MM.1S (cell line): ENCODE results near the gene SFXN1.
A peak's percentile ranks its signal among the peaks of the same experiment; 100 is the strongest.

Experiments
- DNase-seq: peaks from one replicate; pipeline ENCODE4 v3.0.0-alpha.2; 2015
- H2AFZ ChIP-seq: fragments of 300-600 bp; sonication (generic); 2 replicates; pipeline ENCODE4 v1.6.0; 2016; ENCODE audit warnings: antibody characterized with exemption, low read length
- H3F3A ChIP-seq: fragments of 300-600 bp; sonication (generic); 2 replicates; pipeline ENCODE4 v1.6.1; 2016; ENCODE audit warnings: mild to moderate bottlenecking, antibody characterized with exemption, low read length, moderate library complexity, mixed read lengths; ENCODE audit not compliant: insufficient read depth
- H3K27ac ChIP-seq: fragments of 300-600 bp; sonication (generic); 2 replicates; pipeline ENCODE4 v1.5.1; 2016; ENCODE audit warnings: mild to moderate bottlenecking, low read length
- H3K27me3 ChIP-seq: fragments of 300-600 bp; sonication (generic); replicated peaks from 2 replicates; pipeline ENCODE4 v1.6.0; 2016; ENCODE audit warnings: low read length; ENCODE audit not compliant: insufficient read depth
- H3K36me3 ChIP-seq: fragments of 300-600 bp; sonication (generic); replicated peaks from 2 replicates; pipeline ENCODE4 v1.6.1; 2016; ENCODE audit warnings: mild to moderate bottlenecking, low read length, mixed read lengths; ENCODE audit not compliant: insufficient read depth
- H3K4me1 ChIP-seq: fragments of 300-600 bp; sonication (generic); 2 replicates; pipeline ENCODE4 v1.6.1; 2016; ENCODE audit warnings: low read length, mixed read lengths
- H3K4me2 ChIP-seq: fragments of 300-600 bp; sonication (generic); 2 replicates; pipeline ENCODE4 v1.6.0; 2016; ENCODE audit warnings: low read depth, low read length
- H3K4me3 ChIP-seq: fragments of 300-600 bp; sonication (generic); 2 replicates; pipeline ENCODE4 v1.5.1; 2016; ENCODE audit warnings: low read length, mixed read lengths
- H3K79me2 ChIP-seq: fragments of 300-600 bp; sonication (generic); 2 replicates; pipeline ENCODE4 v1.6.1; 2016; ENCODE audit warnings: mixed run types, low read length, mixed read lengths
- H3K9ac ChIP-seq: fragments of 300-600 bp; sonication (generic); 2 replicates; pipeline ENCODE4 v1.6.1; 2016; ENCODE audit warnings: low read length, mixed read lengths
- H3K9me2 ChIP-seq: fragments of 300-600 bp; sonication (generic); replicated peaks from 2 replicates; pipeline ENCODE4 v1.6.1; 2016; ENCODE audit warnings: mild to moderate bottlenecking, low read length, mixed read lengths; ENCODE audit not compliant: insufficient read depth
- H3K9me3 ChIP-seq: fragments of 300-600 bp; sonication (generic); replicated peaks from 2 replicates; pipeline ENCODE4 v1.6.1; 2016; ENCODE audit warnings: mild to moderate bottlenecking, low read length, mixed read lengths; ENCODE audit not compliant: insufficient read depth
- H4K20me1 ChIP-seq: fragments of 300-600 bp; sonication (generic); 2 replicates; pipeline ENCODE4 v1.6.1; 2016; ENCODE audit warnings: mild to moderate bottlenecking, low read length, moderate library complexity, mixed read lengths; ENCODE audit not compliant: insufficient read depth
- EZH2 ChIP-seq: fragments of 300-600 bp; sonication (generic); optimal IDR thresholded peaks from 2 replicates; pipeline ENCODE3; 2017; ENCODE audit warnings: low read depth, mild to moderate bottlenecking, antibody characterized with exemption, low read length, mixed read lengths
- EZH2phosphoT487 ChIP-seq: fragments of 300-600 bp; sonication (generic); IDR thresholded peaks from 2 replicates; pipeline ENCODE4 v1.6.1; 2018; ENCODE audit warnings: antibody characterized with exemption, low read length
- TF ChIP-seq, protein P1 (sequence below): fragments of 300-600 bp; sonication (generic); IDR thresholded peaks from 2 replicates; pipeline ENCODE4 v1.5.1; 2016; ENCODE audit warnings: antibody characterized with exemption, low read length, mixed read lengths

The SFXN1 gene

DNA sequence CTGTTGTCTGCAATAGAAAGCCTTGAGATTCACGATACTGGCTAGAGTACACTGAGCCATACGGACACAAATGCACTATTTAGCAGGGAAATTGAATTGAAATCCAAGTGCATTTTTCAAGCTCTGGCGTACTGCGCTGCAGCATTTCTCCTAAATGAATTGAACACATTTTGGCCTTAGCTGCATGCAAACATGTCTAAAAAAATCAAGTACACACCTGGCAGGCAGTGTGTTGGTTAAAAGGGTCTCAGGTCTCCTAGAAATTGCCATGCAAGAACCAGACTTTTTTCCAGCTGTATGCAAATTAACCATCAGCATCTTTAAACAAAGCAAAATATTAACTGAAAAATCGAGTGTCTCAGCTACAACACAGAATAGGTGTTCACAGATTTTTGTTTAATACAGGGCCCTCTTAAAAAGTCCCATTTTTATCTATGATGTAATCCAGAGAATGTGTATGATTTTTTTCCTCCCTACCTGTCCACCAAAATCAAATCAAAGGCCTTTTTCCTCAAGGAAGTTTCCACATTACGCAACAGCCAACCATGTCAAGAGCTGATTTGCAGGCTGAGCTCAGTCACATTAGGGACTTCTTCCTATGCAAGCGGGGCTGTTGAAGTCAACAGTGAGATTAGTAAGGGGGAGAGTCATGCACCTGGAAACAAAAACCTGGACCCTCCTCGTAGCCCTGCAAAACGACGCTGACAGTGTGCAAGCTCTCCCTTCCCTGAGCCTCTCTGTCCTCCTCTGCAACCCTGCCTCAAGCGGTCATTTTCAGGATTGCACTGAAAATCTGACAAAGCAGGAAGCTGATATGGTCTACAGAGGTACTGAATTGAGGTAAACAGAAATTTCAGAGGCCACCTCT is 14.1 kb upstream of the SFXN1 start:
- Histone ChIP-seq H3K4me3 (no peak overlapping the region), H3K27me3 (no peaks in the 10 kb centered on the region), H3K4me1 (peaks cover 21% of the 10 kb centered on the region), H3K9me2 (no peaks in the 10 kb centered on the region), H2AFZ (peak overlapping the region; percentile 28), H3K4me2 (peak overlapping the region; percentile 16; the same call in 1 of the 2 replicates), H3F3A (peaks cover 15% of the 10 kb centered on the region), H3K79me2 (no peaks in the 10 kb centered on the region), H3K27ac (peak overlapping the region; percentile 33; the same call in 1 of the 2 replicates), H3K9ac (no peak overlapping the region), H3K36me3 (no peaks in the 10 kb centered on the region), H3K9me3 (no peaks in the 10 kb centered on the region), H4K20me1 (no peaks in the 10 kb centered on the region)
- TF ChIP-seq EZH2 = no peak
- TF ChIP-seq, protein P1, sequence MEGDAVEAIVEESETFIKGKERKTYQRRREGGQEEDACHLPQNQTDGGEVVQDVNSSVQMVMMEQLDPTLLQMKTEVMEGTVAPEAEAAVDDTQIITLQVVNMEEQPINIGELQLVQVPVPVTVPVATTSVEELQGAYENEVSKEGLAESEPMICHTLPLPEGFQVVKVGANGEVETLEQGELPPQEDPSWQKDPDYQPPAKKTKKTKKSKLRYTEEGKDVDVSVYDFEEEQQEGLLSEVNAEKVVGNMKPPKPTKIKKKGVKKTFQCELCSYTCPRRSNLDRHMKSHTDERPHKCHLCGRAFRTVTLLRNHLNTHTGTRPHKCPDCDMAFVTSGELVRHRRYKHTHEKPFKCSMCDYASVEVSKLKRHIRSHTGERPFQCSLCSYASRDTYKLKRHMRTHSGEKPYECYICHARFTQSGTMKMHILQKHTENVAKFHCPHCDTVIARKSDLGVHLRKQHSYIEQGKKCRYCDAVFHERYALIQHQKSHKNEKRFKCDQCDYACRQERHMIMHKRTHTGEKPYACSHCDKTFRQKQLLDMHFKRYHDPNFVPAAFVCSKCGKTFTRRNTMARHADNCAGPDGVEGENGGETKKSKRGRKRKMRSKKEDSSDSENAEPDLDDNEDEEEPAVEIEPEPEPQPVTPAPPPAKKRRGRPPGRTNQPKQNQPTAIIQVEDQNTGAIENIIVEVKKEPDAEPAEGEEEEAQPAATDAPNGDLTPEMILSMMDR = peak; percentile 76
- peak; percentile 76 for DNase-seq

DNA sequence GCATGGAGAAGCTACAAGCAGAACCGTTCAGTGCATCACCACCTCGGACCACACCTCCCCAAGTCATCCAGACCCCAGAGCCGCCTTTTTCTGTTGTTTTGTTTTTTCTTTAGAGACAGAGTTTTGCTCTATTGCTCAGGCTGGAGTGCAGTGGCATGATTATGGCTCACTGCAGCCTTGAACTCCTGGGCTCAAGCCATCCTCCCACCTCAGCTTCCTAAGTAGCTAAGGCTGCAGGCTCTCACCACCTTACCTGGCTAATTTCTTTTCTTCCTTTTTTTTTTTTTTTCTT is 13.5 kb upstream of the SFXN1 start:
- Histone ChIP-seq H3K27ac (no peak overlapping the region), H3K36me3 (no peaks in the 10 kb centered on the region), H2AFZ (peak overlapping the region; percentile 28)

DNA sequence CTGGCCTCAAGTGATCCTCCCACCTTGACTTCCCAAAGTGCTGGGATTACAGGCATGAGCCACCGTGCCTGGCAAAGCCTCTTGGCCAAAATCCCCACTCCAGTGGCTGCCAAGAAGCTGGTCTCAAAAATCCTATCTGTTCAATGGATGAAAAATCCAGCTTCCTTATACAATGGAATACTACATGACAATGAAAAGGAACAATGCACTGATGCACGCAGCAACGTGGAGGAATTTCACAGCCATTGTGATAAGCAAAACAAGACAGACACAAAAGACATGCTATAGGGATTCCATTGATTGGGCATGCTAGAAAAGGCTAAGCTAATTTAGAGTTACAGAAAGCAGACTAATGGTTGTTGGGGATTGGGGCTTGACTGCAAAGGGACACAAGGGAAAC is 13.1 kb upstream of the SFXN1 start:
- Histone ChIP-seq H2AFZ (no peak overlapping the region), H3K27me3 (no peaks in the 10 kb centered on the region), H3K9me2 (no peaks in the 10 kb centered on the region), H3F3A (peaks cover 15% of the 10 kb centered on the region), H3K4me3 (no peak overlapping the region), H3K4me1 (peaks cover 21% of the 10 kb centered on the region), H3K36me3 (no peaks in the 10 kb centered on the region), H3K79me2 (no peaks in the 10 kb centered on the region), H3K9ac (no peak overlapping the region), H4K20me1 (no peaks in the 10 kb centered on the region), H3K9me3 (no peaks in the 10 kb centered on the region), H3K4me2 (no peak overlapping the region), H3K27ac (no peak overlapping the region)
- no peak for TF ChIP-seq EZH2
- no peak for DNase-seq

More for the DNA sequence above, 13.5 kb upstream of the SFXN1 start:
- Histone ChIP-seq H3K4me1 (peaks cover 21% of the 10 kb centered on the region), H3K4me3 (no peak overlapping the region), H3K79me2 (no peaks in the 10 kb centered on the region), H3K9me3 (no peaks in the 10 kb centered on the region), H3F3A (peaks cover 15% of the 10 kb centered on the region), H3K9me2 (no peaks in the 10 kb centered on the region), H3K27me3 (no peaks in the 10 kb centered on the region), H4K20me1 (no peaks in the 10 kb centered on the region), H3K9ac (no peak overlapping the region), H3K4me2 (peak overlapping the region; percentile 16; the same call in 1 of the 2 replicates)
- TF ChIP-seq EZH2 = no peak
- TF ChIP-seq, protein P1 = no peak
- TF ChIP-seq EZH2phosphoT487 = no peak
- DNase-seq = no peak

DNA sequence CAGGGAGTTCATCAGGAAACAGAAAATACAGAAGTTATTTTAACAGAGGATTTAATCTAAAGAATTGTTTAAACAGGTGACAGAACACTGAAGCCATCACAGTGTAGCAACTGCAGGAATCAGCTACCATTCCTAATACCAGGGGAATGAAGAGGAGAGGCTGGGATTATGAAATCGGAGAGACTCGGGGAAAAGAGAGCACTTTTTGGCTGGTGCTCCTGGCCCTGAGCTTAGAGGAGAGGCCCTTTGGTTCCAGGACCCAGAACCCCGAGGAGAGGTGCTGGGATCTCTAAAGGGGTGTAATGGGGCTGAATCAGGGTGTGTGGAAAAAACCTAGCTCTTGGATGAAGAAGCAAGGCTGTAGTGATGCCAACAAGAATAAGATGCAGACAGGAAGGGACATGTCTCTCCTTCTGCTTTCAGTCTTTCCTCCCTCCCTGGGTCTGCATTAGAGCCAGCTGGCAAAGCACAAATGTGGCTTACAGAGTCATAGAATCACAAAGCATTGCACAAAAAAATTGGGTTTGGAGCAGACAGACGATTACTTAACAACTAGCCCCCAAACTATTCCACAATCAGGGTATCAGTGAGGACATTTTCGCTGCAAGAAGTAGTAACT is 11.6 kb upstream of the SFXN1 start:
- Histone ChIP-seq H3K27me3 (no peaks in the 10 kb centered on the region), H4K20me1 (no peaks in the 10 kb centered on the region), H3K9me3 (no peaks in the 10 kb centered on the region), H3K9me2 (no peaks in the 10 kb centered on the region), H3F3A (peaks cover 15% of the 10 kb centered on the region), H3K4me1 (peaks cover 21% of the 10 kb centered on the region), H3K79me2 (no peaks in the 10 kb centered on the region), H3K4me2 (no peak overlapping the region), H3K36me3 (no peaks in the 10 kb centered on the region), H3K9ac (no peak overlapping the region), H3K27ac (no peak overlapping the region), H3K4me3 (no peak overlapping the region), H2AFZ (no peak overlapping the region)
- no peak for DNase-seq
- TF ChIP-seq EZH2phosphoT487 (no peak), EZH2 (no peak)
- TF ChIP-seq, protein P1 = no peak
